Gastroesophageal sphincter (tissue), 4 donors: ENCODE results near the gene LTBP1. TPM values are rescaled to one million over a fixed set of nuclear protein-coding genes. Genes with fewer than 3 reads are reported as not detected.

Experiments
- ATAC-seq: fragments of 150-250 bp; one replicate; pipeline ENCODE4 v1.9.1; 2016; ENCODE audit warnings: mild to moderate bottlenecking, moderate library complexity
- H3K27ac ChIP-seq, 4 donors: fragments of 200-600 bp; sonication (generic) in 3 of 4; 1 replicate in 3 of 4; 2 replicates in 1 of 4; pipeline ENCODE4 v1.5.1; 2016 to 2019
- H3K27me3 ChIP-seq: fragments of 200-600 bp; sonication (generic); one replicate; pipeline ENCODE4 v1.5.1; 2019
- H3K36me3 ChIP-seq, 2 donors: fragments of 200-600 bp; sonication (generic); one replicate each; pipeline ENCODE4 v1.5.1; 2019; ENCODE audit warnings: control low read depth in 1 of 2
- H3K4me1 ChIP-seq, 3 donors: fragments of 200-600 bp; sonication (generic); 1 replicate in 2 of 3; 2 replicates in 1 of 3; pipeline ENCODE4 v1.5.1; 2016 to 2019; ENCODE audit warnings: control low read depth in 2 of 3
- H3K4me3 ChIP-seq, 2 donors: fragments of 200-600 bp; sonication (generic); one replicate each; pipeline ENCODE4 v1.5.1; 2019; ENCODE audit warnings: mild to moderate bottlenecking in 1 of 2, moderate library complexity in 1 of 2
- H3K9me3 ChIP-seq, 3 donors: fragments of 200-600 bp; sonication (generic); one replicate each; pipeline ENCODE4 v1.5.1; 2017 to 2019; ENCODE audit warnings: control low read depth in 2 of 3
- EP300 ChIP-seq: sonication (generic); formaldehyde crosslinking; IDR thresholded peaks from one replicate; pipeline ENCODE4 v1.6.1; 2017; ENCODE audit warnings: antibody characterized with exemption, mild to moderate bottlenecking
- POLR2A ChIP-seq, 2 donors: fragments of 450-650 bp; IDR thresholded peaks; one replicate each; pipeline ENCODE4 v1.6.1; 2017; ENCODE audit warnings: antibody characterized with exemption in 2 of 2, mild to moderate bottlenecking in 2 of 2, moderate library complexity in 1 of 2
- POLR2AphosphoS5 ChIP-seq: sonication (generic); formaldehyde crosslinking; IDR thresholded peaks from one replicate; pipeline ENCODE4 v1.6.1; 2017; ENCODE audit warnings: antibody characterized with exemption
- WGBS, 2 donors: methylation state at CpG; one replicate each; pipeline ENCODE4 v1.1.5; 2018; ENCODE audit warnings: low coverage in 1 of 2; 5-methylcytosine and 5-hydroxymethylcytosine counted together
- total RNA-seq, 4 donors: library from RNA; depleted of rRNA; stranded (reverse); fragments of >200 nt; gene quantifications; one replicate each; pipeline ENCODE4 v1.1.0, GENCODE V29; 2016
- TF ChIP-seq, protein P1 (sequence below), 4 experiments: fragments of 200-600 bp in 2 of 4; fragments of 450-650 bp in 2 of 4; sonication (generic) in 1 of 4; IDR thresholded peaks; one replicate each; pipeline ENCODE4 v1.5.1; 2017 to 2019; ENCODE audit warnings: antibody characterized with exemption in 4 of 4, mild to moderate bottlenecking in 2 of 4, moderate library complexity in 2 of 4

Gene LTBP1
- total RNA-seq, 4 donors from 2014 or later, result 238 to 493 (median 378) TPM

DNA sequence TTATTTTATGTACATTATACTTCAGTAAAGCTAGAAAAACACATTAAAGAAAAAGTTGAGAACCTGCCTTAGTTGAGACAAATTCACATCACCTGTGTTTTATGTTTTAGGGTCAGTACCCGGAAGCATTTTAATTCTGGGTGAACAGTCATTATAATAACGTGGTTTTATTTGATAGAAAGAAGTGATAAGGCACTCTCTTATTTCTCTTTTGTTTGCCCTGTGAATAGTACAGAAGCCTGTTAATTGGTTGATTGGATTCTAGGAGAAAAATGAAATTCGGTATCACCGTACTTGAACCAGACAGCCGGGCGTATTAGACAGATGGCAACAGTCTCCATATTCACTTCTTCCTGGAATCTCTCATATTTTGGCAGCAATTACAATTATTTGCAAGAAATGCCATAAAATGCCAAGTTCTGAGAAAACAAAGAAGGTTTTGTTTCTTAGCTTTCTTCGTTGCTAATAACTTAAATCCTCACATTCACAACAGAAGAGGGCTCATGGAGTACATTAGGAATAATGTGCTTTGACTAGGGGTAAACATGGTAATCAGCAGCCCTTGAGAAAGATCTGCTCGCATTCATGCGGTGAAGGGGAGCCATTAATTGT lies 361.0 kb downstream of the LTBP1 start:
- no peak for ATAC-seq
- 81 to 89% methylated on average over 9 of the region's 9 CpGs for WGBS, 2 donors
- no peak overlapping the region for H3K4me3 ChIP-seq
- peaks cover 0 to 36% of the 10 kb centered on the region in 2 donors for H3K36me3 ChIP-seq
- no peaks in the 10 kb centered on the region for H3K27me3 ChIP-seq
- peak overlapping the region in 2 of 4 donors; percentile 1 to 39 for H3K27ac ChIP-seq
- TF ChIP-seq, protein P1, sequence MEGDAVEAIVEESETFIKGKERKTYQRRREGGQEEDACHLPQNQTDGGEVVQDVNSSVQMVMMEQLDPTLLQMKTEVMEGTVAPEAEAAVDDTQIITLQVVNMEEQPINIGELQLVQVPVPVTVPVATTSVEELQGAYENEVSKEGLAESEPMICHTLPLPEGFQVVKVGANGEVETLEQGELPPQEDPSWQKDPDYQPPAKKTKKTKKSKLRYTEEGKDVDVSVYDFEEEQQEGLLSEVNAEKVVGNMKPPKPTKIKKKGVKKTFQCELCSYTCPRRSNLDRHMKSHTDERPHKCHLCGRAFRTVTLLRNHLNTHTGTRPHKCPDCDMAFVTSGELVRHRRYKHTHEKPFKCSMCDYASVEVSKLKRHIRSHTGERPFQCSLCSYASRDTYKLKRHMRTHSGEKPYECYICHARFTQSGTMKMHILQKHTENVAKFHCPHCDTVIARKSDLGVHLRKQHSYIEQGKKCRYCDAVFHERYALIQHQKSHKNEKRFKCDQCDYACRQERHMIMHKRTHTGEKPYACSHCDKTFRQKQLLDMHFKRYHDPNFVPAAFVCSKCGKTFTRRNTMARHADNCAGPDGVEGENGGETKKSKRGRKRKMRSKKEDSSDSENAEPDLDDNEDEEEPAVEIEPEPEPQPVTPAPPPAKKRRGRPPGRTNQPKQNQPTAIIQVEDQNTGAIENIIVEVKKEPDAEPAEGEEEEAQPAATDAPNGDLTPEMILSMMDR (IDR thresholded peaks at IDR 0.05), result no peak
- TF ChIP-seq POLR2A (IDR thresholded peaks at IDR 0.05) (no peak), POLR2AphosphoS5 (no peak), EP300 (no peak)
- no peaks in the 10 kb centered on the region for H3K9me3 ChIP-seq
- peaks cover 0 to 44% (median 7%) of the 10 kb centered on the region in 3 donors for H3K4me1 ChIP-seq

DNA sequence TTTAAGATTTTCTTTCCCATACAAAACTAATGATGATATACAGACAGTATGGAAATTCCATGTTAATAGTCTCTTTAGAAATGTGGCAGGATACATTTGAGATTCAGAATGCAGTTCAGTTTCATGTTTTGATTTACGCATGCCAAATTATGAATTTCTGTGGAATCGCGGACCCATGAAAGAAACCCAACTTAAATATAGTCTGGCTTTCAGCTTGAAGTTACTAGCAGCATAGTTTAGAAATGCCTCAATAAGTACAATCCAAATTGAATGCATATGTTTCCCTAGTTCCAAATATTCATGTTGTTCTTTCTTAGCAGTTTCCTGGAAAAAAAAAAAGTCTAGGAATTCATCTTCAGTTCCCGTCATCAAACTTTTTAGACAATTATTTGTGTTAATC lies 365.6 kb downstream of the LTBP1 start:
- peaks cover 0 to 57% (median 7%) of the 10 kb centered on the region in 3 donors for H3K4me1 ChIP-seq
- H3K27ac ChIP-seq, result peak overlapping the region in 3 of 4 donors; percentile 57 to 65 (median 58)
- no peak for ATAC-seq
- no peak overlapping the region for H3K4me3 ChIP-seq
- WGBS, 2 donors, result 64 to 66% methylated on average over 4 of the region's 4 CpGs
- no peaks in the 10 kb centered on the region for H3K27me3 ChIP-seq
- TF ChIP-seq EP300 (no peak), POLR2A (IDR thresholded peaks at IDR 0.05) (no peak), POLR2AphosphoS5 (no peak)
- TF ChIP-seq, protein P1 (IDR thresholded peaks at IDR 0.05), result no peak
- no peaks in the 10 kb centered on the region for H3K9me3 ChIP-seq
- peaks cover 0 to 39% of the 10 kb centered on the region in 2 donors for H3K36me3 ChIP-seq

DNA sequence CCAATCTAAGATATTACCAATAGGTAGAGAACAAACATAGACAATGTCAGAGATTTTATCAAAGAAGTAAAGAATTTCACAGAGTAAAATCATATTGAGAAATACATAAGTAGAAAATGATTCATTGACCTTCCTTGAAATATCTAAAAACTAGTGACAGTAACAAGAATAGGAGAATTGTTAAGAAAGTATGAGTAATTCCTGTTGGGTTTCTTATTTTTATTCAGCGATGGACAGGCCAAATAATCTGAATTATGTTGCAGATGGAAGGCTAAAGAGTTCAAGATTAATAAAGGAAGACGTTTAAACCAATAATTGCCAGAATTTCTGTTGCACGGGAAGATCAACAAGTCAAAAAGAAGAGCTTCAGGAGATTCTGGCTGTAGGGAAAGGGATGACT lies 366.3 kb downstream of the LTBP1 start:
- WGBS, 2 donors, result 63 to 86% methylated on average over 3 of the region's 3 CpGs
- H3K27ac ChIP-seq, result peak overlapping the region in 2 of 4 donors; percentile 58 to 65
- H3K36me3 ChIP-seq, result peaks cover 0 to 40% of the 10 kb centered on the region in 2 donors
- no peak overlapping the region for H3K4me3 ChIP-seq
- H3K9me3 ChIP-seq, result no peaks in the 10 kb centered on the region
- TF ChIP-seq POLR2AphosphoS5 (no peak), EP300 (no peak), POLR2A (IDR thresholded peaks at IDR 0.05) (no peak)
- TF ChIP-seq, protein P1 (IDR thresholded peaks at IDR 0.05), result no peak
- H3K4me1 ChIP-seq, result peaks cover 0 to 64% (median 7%) of the 10 kb centered on the region in 3 donors
- H3K27me3 ChIP-seq, result no peaks in the 10 kb centered on the region
- no peak for ATAC-seq

DNA sequence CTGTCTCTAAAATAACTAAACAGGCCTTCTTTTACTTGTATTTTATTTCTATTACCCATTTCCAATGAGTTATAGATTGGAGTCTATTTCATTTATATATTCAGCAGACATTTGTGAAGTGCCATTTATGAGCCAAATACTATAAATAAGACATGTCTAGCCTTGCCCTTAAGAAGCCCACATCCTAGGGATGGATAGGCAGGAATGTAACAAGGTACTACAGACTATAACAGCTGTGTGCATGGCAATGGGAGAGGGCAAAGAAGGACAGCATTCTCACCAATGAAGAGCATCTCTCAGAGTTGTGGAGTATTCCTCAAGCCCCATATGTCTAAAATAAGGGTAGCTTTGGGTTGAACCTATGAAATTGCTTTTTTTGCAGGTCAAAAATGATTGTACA lies 367.8 kb downstream of the LTBP1 start:
- Histone ChIP-seq H3K36me3 (peaks cover 0 to 43% of the 10 kb centered on the region in 2 donors), H3K27ac (peak overlapping the region in 3 of 4 donors; percentile 5 to 58 (median 32)), H3K4me1 (peaks cover 0 to 74% (median 7%) of the 10 kb centered on the region in 3 donors), H3K4me3 (no peak overlapping the region), H3K9me3 (no peaks in the 10 kb centered on the region), H3K27me3 (no peaks in the 10 kb centered on the region)
- ATAC-seq, result no peak
- TF ChIP-seq, protein P1 (IDR thresholded peaks at IDR 0.05), result no peak
- TF ChIP-seq POLR2A (IDR thresholded peaks at IDR 0.05), result no peak
- no peak for TF ChIP-seq EP300
- no peak for TF ChIP-seq POLR2AphosphoS5

DNA sequence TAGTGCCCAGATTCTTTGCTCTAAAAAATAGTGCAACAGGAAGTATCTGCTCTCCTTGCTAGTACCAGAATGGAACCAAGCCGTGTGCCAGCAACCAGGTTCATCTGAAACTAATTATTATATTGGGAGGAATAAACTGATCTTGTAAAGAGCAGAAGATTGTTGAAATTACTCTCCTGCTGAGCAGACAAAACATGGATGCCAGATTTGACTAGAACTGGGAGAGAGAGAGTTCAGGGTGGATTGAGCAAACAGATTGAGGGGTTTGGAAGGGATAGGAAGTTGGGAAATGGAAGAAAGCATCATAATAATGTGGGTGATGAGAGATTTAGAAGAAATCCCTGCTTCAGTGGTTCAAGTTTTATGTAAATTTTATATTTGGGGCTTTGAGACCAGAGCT lies 369.6 kb downstream of the LTBP1 start:
- Histone ChIP-seq H3K36me3 (peaks cover 0 to 35% of the 10 kb centered on the region in 2 donors), H3K27ac (peak overlapping the region in 3 of 4 donors; percentile 3 to 58 (median 40)), H3K9me3 (no peaks in the 10 kb centered on the region), H3K27me3 (no peaks in the 10 kb centered on the region), H3K4me1 (peaks cover under 1 to 85% (median 15%) of the 10 kb centered on the region in 3 donors), H3K4me3 (no peak overlapping the region)
- ATAC-seq, result no peak
- TF ChIP-seq EP300 (no peak), POLR2AphosphoS5 (no peak), POLR2A (IDR thresholded peaks at IDR 0.05) (no peak)
- TF ChIP-seq, protein P1 (IDR thresholded peaks at IDR 0.05), result no peak
- 80% methylated on average over 1 of the region's 1 CpG; no CpG with 5 or more reads in 1 of the 2 donors for WGBS, 2 donors
